Smooth muscle cell (in vitro differentiated cells): ENCODE measurements around the gene PACSIN2. TPM values are rescaled to one million over a fixed set of nuclear protein-coding genes. Genes with fewer than 3 reads are reported as not detected.

Experiments
- DNase-seq: peaks from one replicate; lab custom pipeline; 2025; ENCODE audit not compliant: unreplicated experiment; lab: John Stamatoyannopoulos, UW
- H2AFZ ChIP-seq: fragments of 200-600 bp; sonication (generic); 2 replicates; pipeline ENCODE4 v1.6.0; 2016; ENCODE audit warnings: antibody characterized with exemption, low read depth, mild to moderate bottlenecking
- H3F3A ChIP-seq: fragments of 200-600 bp; sonication (generic); 2 replicates; pipeline ENCODE4 v1.6.0; 2017; ENCODE audit warnings: antibody characterized with exemption, low read depth
- H3K27ac ChIP-seq: fragments of 200-600 bp; sonication (generic); 2 replicates; pipeline ENCODE4 v1.5.1; 2016; ENCODE audit warnings: low read depth, mild to moderate bottlenecking
- H3K27me3 ChIP-seq: fragments of 200-600 bp; sonication (generic); 2 replicates; pipeline ENCODE4 v1.6.1; 2016; ENCODE audit warnings: low read depth, mild to moderate bottlenecking
- H3K36me3 ChIP-seq: fragments of 200-600 bp; sonication (generic); 2 replicates; pipeline ENCODE4 v1.5.1; 2016; ENCODE audit warnings: low read depth
- H3K4me1 ChIP-seq: fragments of 200-600 bp; sonication (generic); 2 replicates; pipeline ENCODE4 v1.5.1; 2016; ENCODE audit warnings: low read depth
- H3K4me2 ChIP-seq: fragments of 200-600 bp; sonication (generic); 2 replicates; pipeline ENCODE4 v1.6.0; 2016; ENCODE audit warnings: mild to moderate bottlenecking
- H3K4me3 ChIP-seq: fragments of 200-600 bp; sonication (generic); 2 replicates; pipeline ENCODE4 v1.5.1; 2016; ENCODE audit warnings: mild to moderate bottlenecking
- H3K79me2 ChIP-seq: fragments of 200-600 bp; sonication (generic); 2 replicates; pipeline ENCODE4 v1.6.0; 2016; ENCODE audit warnings: low read depth, mild to moderate bottlenecking
- H3K9ac ChIP-seq: fragments of 200-600 bp; sonication (generic); 2 replicates; pipeline ENCODE4 v1.6.0; 2016; ENCODE audit warnings: low read depth
- H3K9me3 ChIP-seq: fragments of 200-600 bp; sonication (generic); replicated peaks from 2 replicates; pipeline ENCODE4 v1.5.1; 2016; ENCODE audit warnings: low read depth
- H4K20me1 ChIP-seq: fragments of 200-600 bp; sonication (generic); 2 replicates; pipeline ENCODE4 v1.6.0; 2016; ENCODE audit warnings: low read depth
- CTCF ChIP-seq: fragments of 200-600 bp; sonication (generic); IDR thresholded peaks from 2 replicates; pipeline ENCODE4 v1.5.1; 2017; ENCODE audit warnings: borderline replicate concordance, mild to moderate bottlenecking, antibody characterized with exemption; ENCODE audit not compliant: insufficient read depth, poor library complexity, severe bottlenecking
- WGBS: methylation state at CpG from one replicate; pipeline ENCODE4 v1.1.7; 2016; ENCODE audit warnings: low lambda C conversion rate; 5-methylcytosine and 5-hydroxymethylcytosine counted together
- polyA plus RNA-seq: library from polyadenylated mRNA; unstranded; fragments of >200 nt; fragmentation: Nextera tagmentation; extraction: Ambion mirVana; gene quantifications from 2 replicates; pipeline ENCODE4 v1.2.1, GENCODE V29; 2016
- total RNA-seq: library from RNA; depleted of rRNA; stranded (reverse); fragments of >200 nt; gene quantifications from 2 replicates; pipeline ENCODE4 v1.2.3, GENCODE V29; 2014

Gene PACSIN2
- total and polyA plus RNA-seq, 2 experiments from 2014 or later = 34.7 to 41.1 TPM

GRCh38 chr22:42932857-42933484, 82.0 kb downstream of the PACSIN2 start:
- TF ChIP-seq CTCF = no peak
- H2AFZ ChIP-seq = no peak overlapping the region
- peaks cover 19% of the 10 kb centered on the region for H3K4me1 ChIP-seq
- WGBS = 87% methylated on average over 4 of the region's 4 CpGs
- no peak for DNase-seq
- H3K9me3 ChIP-seq = no peaks in the 10 kb centered on the region
- H3F3A ChIP-seq = peaks cover 8% of the 10 kb centered on the region
- peaks cover 59% of the 10 kb centered on the region for H4K20me1 ChIP-seq
- no peaks in the 10 kb centered on the region for H3K27me3 ChIP-seq
- H3K27ac ChIP-seq = peak overlapping the region; percentile 99
- H3K36me3 ChIP-seq = no peaks in the 10 kb centered on the region
- peak overlapping the region; percentile 76 for H3K4me2 ChIP-seq
- peak overlapping the region; percentile 93 for H3K9ac ChIP-seq
- H3K79me2 ChIP-seq = peaks cover 67% of the 10 kb centered on the region
- H3K4me3 ChIP-seq = no peak overlapping the region

- H3K79me2 ChIP-seq = peaks cover 70% of the 10 kb centered on the region
- H2AFZ ChIP-seq = no peak overlapping the region
- H3K27ac ChIP-seq = peak overlapping the region; percentile 99
- no peak overlapping the region for H3K4me2 ChIP-seq
- peaks cover 14% of the 10 kb centered on the region for H3K4me1 ChIP-seq
- no peak for TF ChIP-seq CTCF
- no peaks in the 10 kb centered on the region for H3K27me3 ChIP-seq
- H3K9me3 ChIP-seq = no peaks in the 10 kb centered on the region
- DNase-seq = no peak
- peaks cover 58% of the 10 kb centered on the region for H4K20me1 ChIP-seq
- H3F3A ChIP-seq = peaks cover 8% of the 10 kb centered on the region
- no peak overlapping the region for H3K4me3 ChIP-seq
- H3K36me3 ChIP-seq = no peaks in the 10 kb centered on the region
- 97% methylated on average over 4 of the region's 4 CpGs for WGBS
- H3K9ac ChIP-seq = no peak overlapping the region
Observed at GRCh38 chr22:42932197-42932519, 82.8 kb downstream of the PACSIN2 start.

- Histone ChIP-seq H3K4me2 (no peak overlapping the region), H3K36me3 (no peaks in the 10 kb centered on the region), H3K4me1 (peaks cover 14% of the 10 kb centered on the region), H3K9me3 (no peaks in the 10 kb centered on the region), H3K27me3 (no peaks in the 10 kb centered on the region), H3K79me2 (peaks cover 75% of the 10 kb centered on the region), H3K9ac (no peak overlapping the region), H3K27ac (peak overlapping the region; percentile 99), H3K4me3 (no peak overlapping the region), H4K20me1 (peaks cover 58% of the 10 kb centered on the region), H2AFZ (no peak overlapping the region), H3F3A (peaks cover 8% of the 10 kb centered on the region)
- WGBS = 85% methylated on average over 10 of the region's 10 CpGs
- no peak for TF ChIP-seq CTCF
- DNase-seq = no peak
Observed at GRCh38 chr22:42931421-42932196, 83.3 kb downstream of the PACSIN2 start.
